ENCODE data around the gene PARD3B.
"Not testable (repeated sequence)": the region's sequence is repeated elsewhere in the genome, so short reads cannot be mapped to it uniquely, and the experiment has no call there.

Gene PARD3B

DNA sequence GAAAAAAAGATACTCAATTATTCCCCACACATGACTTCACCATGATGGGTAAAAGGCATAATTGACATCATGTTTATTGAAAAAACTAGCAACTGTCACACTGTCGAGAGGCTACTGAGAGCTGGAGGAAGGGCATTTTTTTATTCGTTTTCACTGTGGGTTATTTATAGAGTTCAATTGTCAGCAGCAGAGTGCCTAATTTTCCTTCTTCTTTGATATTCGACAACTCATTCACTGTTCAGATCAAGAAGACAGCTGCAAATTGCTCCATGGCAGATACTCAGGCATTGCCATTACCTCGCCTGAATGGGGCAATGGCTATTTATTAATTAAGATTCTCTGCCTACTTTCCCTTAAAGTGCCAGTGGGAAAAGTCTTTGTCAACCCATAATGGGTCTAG is 939.5 kb downstream of the PARD3B start:
- TF ChIP-seq EZH2phosphoT487 (conservative IDR thresholded peaks at IDR 0.05; ENCODE audit: low read length) (no peak), CTCF (IDR thresholded peaks at IDR 0.05; ENCODE audit: insufficient read depth, low read length, poor library complexity, severe bottlenecking) (no peak)
- Histone ChIP-seq H3F3A (ENCODE audit: insufficient read depth) (no peaks in the 10 kb centered on the region), H4K20me1 (ENCODE audit: low read depth, low read length) (no peaks in the 10 kb centered on the region), H3K9me3 (ENCODE audit: insufficient read depth, low read length) (no peaks in the 10 kb centered on the region), H3K4me3 (ENCODE audit: insufficient read depth, low read length, poor library complexity, severe bottlenecking) (no peak overlapping the region), H3K27me3 (ENCODE audit: low read length) (no peaks in the 10 kb centered on the region), H3K36me3 (ENCODE audit: low read length) (no peaks in the 10 kb centered on the region), H2AFZ (ENCODE audit: low read depth, low read length, severe bottlenecking) (no peak overlapping the region), H3K79me2 (ENCODE audit: insufficient read depth, low read length) (no peaks in the 10 kb centered on the region), H3K4me2 (ENCODE audit: low read depth, low read length, poor library complexity, severe bottlenecking) (no peak overlapping the region), H3K27ac (ENCODE audit: low read depth, low read length) (no peak overlapping the region), H3K9me2 (replicated peaks; ENCODE audit: insufficient read depth, low read length) (no peaks in the 10 kb centered on the region), H3K9ac (ENCODE audit: low read length) (no peak overlapping the region)

DNA sequence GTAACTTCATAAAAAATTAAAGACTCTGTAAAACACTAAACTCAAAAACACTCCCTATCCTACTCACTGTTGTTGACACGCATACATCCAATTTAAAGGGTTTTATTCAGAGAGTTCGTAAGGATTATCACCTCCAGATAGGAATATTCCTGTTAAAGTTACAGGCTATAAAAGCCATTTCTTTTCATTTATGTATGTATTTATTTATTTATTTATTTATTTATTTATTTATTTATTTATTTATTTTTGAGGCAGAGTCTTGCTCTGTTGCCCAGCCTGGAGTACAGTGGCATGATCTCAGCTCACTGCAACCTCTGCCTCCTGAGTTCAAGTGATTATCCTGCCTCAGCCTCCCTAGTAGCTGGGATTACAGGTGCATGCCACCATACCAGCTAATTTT is 948.3 kb downstream of the PARD3B start:
- not testable (repeated sequence) for H4K20me1 ChIP-seq (ENCODE audit: low read depth, low read length); H3K9me2 ChIP-seq (replicated peaks; ENCODE audit: insufficient read depth, low read length); H3K27ac ChIP-seq (ENCODE audit: low read depth, low read length); H3K27me3 ChIP-seq (ENCODE audit: low read length); H3F3A ChIP-seq (ENCODE audit: insufficient read depth); H2AFZ ChIP-seq (ENCODE audit: low read depth, low read length, severe bottlenecking); H3K9ac ChIP-seq (ENCODE audit: low read length); H3K36me3 ChIP-seq (ENCODE audit: low read length); H3K79me2 ChIP-seq (ENCODE audit: insufficient read depth, low read length); H3K4me2 ChIP-seq (ENCODE audit: low read depth, low read length, poor library complexity, severe bottlenecking); H3K9me3 ChIP-seq (ENCODE audit: insufficient read depth, low read length); H3K4me3 ChIP-seq (ENCODE audit: insufficient read depth, low read length, poor library complexity, severe bottlenecking)

DNA sequence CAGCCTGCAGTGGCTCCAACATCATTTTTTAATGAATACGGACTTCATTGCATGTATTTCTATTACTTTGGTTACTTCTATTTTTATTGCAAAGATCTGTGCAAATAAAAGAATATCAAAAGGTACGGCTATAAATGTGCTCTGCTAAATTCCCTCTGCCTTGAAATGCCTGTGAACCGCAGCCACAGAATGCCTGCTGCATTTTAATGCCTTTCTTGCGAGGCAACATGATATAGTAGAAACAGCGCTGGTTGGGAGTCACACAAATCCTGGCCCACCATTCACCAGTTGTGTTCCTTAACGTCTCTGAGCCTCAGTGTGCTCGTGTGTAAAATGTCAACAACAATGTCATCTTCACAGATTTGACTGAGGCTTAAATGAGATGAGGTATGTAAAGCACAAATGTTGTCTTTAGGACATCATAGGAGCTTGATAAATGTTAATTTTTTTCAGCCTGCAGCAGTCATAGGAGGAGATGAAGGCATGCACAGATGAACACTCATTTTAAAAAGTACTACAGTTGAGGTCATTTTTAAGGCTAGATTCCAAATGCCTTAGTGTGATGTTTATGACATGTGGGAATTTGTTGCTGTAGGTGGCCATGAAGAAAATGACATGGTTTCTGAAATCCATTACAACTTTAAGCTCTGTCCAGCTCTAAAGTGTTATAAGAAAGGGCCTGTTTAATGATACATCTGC is 949.4 kb downstream of the PARD3B start:
- Histone ChIP-seq H3K27me3 (ENCODE audit: low read length) (no peaks in the 10 kb centered on the region), H3K27ac (ENCODE audit: low read depth, low read length) (no peak overlapping the region), H2AFZ (ENCODE audit: low read depth, low read length, severe bottlenecking) (no peak overlapping the region), H3K9me3 (ENCODE audit: insufficient read depth, low read length) (no peaks in the 10 kb centered on the region), H3K9me2 (replicated peaks; ENCODE audit: insufficient read depth, low read length) (no peaks in the 10 kb centered on the region), H3K79me2 (ENCODE audit: insufficient read depth, low read length) (no peaks in the 10 kb centered on the region), H3K4me2 (ENCODE audit: low read depth, low read length, poor library complexity, severe bottlenecking) (no peak overlapping the region), H3K36me3 (ENCODE audit: low read length) (no peaks in the 10 kb centered on the region), H3K9ac (ENCODE audit: low read length) (no peak overlapping the region), H3K4me3 (ENCODE audit: insufficient read depth, low read length, poor library complexity, severe bottlenecking) (no peak overlapping the region), H4K20me1 (ENCODE audit: low read depth, low read length) (no peaks in the 10 kb centered on the region), H3F3A (ENCODE audit: insufficient read depth) (no peaks in the 10 kb centered on the region)
- TF ChIP-seq CTCF (IDR thresholded peaks at IDR 0.05; ENCODE audit: insufficient read depth, low read length, poor library complexity, severe bottlenecking): no peak
- TF ChIP-seq EZH2phosphoT487 (conservative IDR thresholded peaks at IDR 0.05; ENCODE audit: low read length): no peak

GRCh38 chr2:205495819-205496218 is 950.5 kb downstream of the PARD3B start:
- H3K79me2 ChIP-seq (ENCODE audit: insufficient read depth, low read length): no peaks in the 10 kb centered on the region
- H2AFZ ChIP-seq (ENCODE audit: low read depth, low read length, severe bottlenecking): no peak overlapping the region
- no peaks in the 10 kb centered on the region for H3F3A ChIP-seq (ENCODE audit: insufficient read depth)
- TF ChIP-seq CTCF (IDR thresholded peaks at IDR 0.05; ENCODE audit: insufficient read depth, low read length, poor library complexity, severe bottlenecking): no peak
- no peak for TF ChIP-seq EZH2phosphoT487 (conservative IDR thresholded peaks at IDR 0.05; ENCODE audit: low read length)
- H3K9me2 ChIP-seq (replicated peaks; ENCODE audit: insufficient read depth, low read length): no peaks in the 10 kb centered on the region
- H3K9ac ChIP-seq (ENCODE audit: low read length): no peak overlapping the region
- no peak overlapping the region for H3K4me2 ChIP-seq (ENCODE audit: low read depth, low read length, poor library complexity, severe bottlenecking)
- no peak overlapping the region for H3K4me3 ChIP-seq (ENCODE audit: insufficient read depth, low read length, poor library complexity, severe bottlenecking)
- H3K9me3 ChIP-seq (ENCODE audit: insufficient read depth, low read length): no peaks in the 10 kb centered on the region
- H3K27ac ChIP-seq (ENCODE audit: low read depth, low read length): no peak overlapping the region
- no peaks in the 10 kb centered on the region for H3K27me3 ChIP-seq (ENCODE audit: low read length)
- no peaks in the 10 kb centered on the region for H3K36me3 ChIP-seq (ENCODE audit: low read length)
- H4K20me1 ChIP-seq (ENCODE audit: low read depth, low read length): no peaks in the 10 kb centered on the region

All from SU-DHL-6 (cell line).